Measurements from ENCODE around the gene HOXD9. TPM values are rescaled to one million over a fixed set of nuclear protein-coding genes. Genes with fewer than 3 reads are reported as not detected.

HOXD9 gene
- total RNA-seq, 4 donors from 2014 or later, result 2.7 to 13.3 (median 7.5) TPM

DNA sequence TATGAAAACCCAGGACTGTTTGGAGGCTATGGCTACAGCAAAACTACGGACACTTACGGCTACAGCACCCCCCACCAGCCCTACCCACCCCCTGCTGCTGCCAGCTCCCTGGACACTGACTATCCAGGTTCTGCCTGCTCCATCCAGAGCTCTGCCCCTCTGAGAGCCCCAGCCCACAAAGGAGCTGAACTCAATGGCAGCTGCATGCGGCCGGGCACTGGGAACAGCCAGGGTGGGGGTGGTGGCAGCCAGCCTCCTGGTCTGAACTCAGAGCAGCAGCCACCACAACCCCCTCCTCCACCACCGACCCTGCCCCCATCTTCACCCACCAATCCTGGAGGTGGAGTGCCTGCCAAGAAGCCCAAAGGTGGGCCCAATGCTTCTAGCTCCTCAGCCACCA is 46.7 kb downstream of the HOXD9 start:
- Histone ChIP-seq H3K27me3 (peaks cover 61% of the 10 kb centered on the region), H3K9me3 (no peaks in the 10 kb centered on the region), H3K36me3 (no peaks in the 10 kb centered on the region), H3K4me3 (no peak overlapping the region), H3K4me1 (peaks cover 0 to 20% (median 8%) of the 10 kb centered on the region in 4 donors), H3K27ac (no peak overlapping the region)
- DNase-seq, result no peak
- in situ Hi-C loops (cut with MboI; ENCODE audit: low pct_ligation_motif_present in 1 of 4, low pct_unique_long_range_greater_than_20kb in 1 of 4, low sequenced_read_pairs in 3 of 4) (no loop called here), intact Hi-C loops (cut with DNase I; ENCODE audit: low total_unique reads) (no loop called here)
- TF ChIP-seq POLR2AphosphoS5 (IDR thresholded peaks at IDR 0.05) (no peak), CTCF (IDR thresholded peaks at IDR 0.05) (no peak), POLR2A (IDR thresholded peaks at IDR 0.05) (no peak), EP300 (IDR thresholded peaks at IDR 0.05; ENCODE audit: low read depth) (no peak)
- 100% methylated on average over 4 of the region's 5 CpGs; no CpG with 5 or more reads in 1 of the 2 donors for WGBS, 2 donors (ENCODE audit: low coverage in 1 of 2)

GRCh38 chr2:176169711-176170110 is 47.2 kb downstream of the HOXD9 start:
- Histone ChIP-seq H3K27me3 (peaks cover 61% of the 10 kb centered on the region), H3K4me3 (no peak overlapping the region), H3K4me1 (peaks cover 0 to 25% (median 13%) of the 10 kb centered on the region in 4 donors), H3K36me3 (no peaks in the 10 kb centered on the region), H3K27ac (no peak overlapping the region), H3K9me3 (no peaks in the 10 kb centered on the region)
- TF ChIP-seq POLR2A (IDR thresholded peaks at IDR 0.05) (no peak), CTCF (IDR thresholded peaks at IDR 0.05) (no peak), EP300 (IDR thresholded peaks at IDR 0.05; ENCODE audit: low read depth) (no peak), POLR2AphosphoS5 (IDR thresholded peaks at IDR 0.05) (no peak)
- 50 to 57% methylated on average over 1 to 2 of the region's 2 CpGs for WGBS, 2 donors (ENCODE audit: low coverage in 1 of 2)
- in situ Hi-C loops (cut with MboI; ENCODE audit: low pct_ligation_motif_present in 1 of 4, low pct_unique_long_range_greater_than_20kb in 1 of 4, low sequenced_read_pairs in 3 of 4), result no loop called here
- DNase-seq, result no peak
- intact Hi-C loops (cut with DNase I; ENCODE audit: low total_unique reads), result no loop called here

- in situ Hi-C loops (cut with MboI; ENCODE audit: low pct_ligation_motif_present in 1 of 4, low pct_unique_long_range_greater_than_20kb in 1 of 4, low sequenced_read_pairs in 3 of 4), result no loop called here
- intact Hi-C loops (cut with DNase I; ENCODE audit: low total_unique reads), result no loop called here
- Histone ChIP-seq H3K4me1 (peaks cover 0 to 27% (median 16%) of the 10 kb centered on the region in 4 donors), H3K9me3 (no peaks in the 10 kb centered on the region), H3K27me3 (peaks cover 60% of the 10 kb centered on the region), H3K36me3 (no peaks in the 10 kb centered on the region), H3K4me3 (no peak overlapping the region), H3K27ac (no peak overlapping the region)
- WGBS, 2 donors (ENCODE audit: low coverage in 1 of 2), result 65% methylated on average over 1 of the region's 1 CpG; no CpG with 5 or more reads in 1 of the 2 donors
- DNase-seq, result no peak
- TF ChIP-seq POLR2A (IDR thresholded peaks at IDR 0.05) (no peak), POLR2AphosphoS5 (IDR thresholded peaks at IDR 0.05) (no peak), EP300 (IDR thresholded peaks at IDR 0.05; ENCODE audit: low read depth) (no peak), CTCF (IDR thresholded peaks at IDR 0.05) (no peak)
Observed at GRCh38 chr2:176170602-176171305, 48.2 kb downstream of the HOXD9 start.

GRCh38 chr2:176171351-176172006 is 49.0 kb downstream of the HOXD9 start:
- WGBS, 2 donors (ENCODE audit: low coverage in 1 of 2), result 63% methylated on average over 47 of the region's 51 CpGs; no CpG with 5 or more reads in 1 of the 2 donors
- intact Hi-C loops (cut with DNase I; ENCODE audit: low total_unique reads) (no loop called here), in situ Hi-C loops (cut with MboI; ENCODE audit: low pct_ligation_motif_present in 1 of 4, low pct_unique_long_range_greater_than_20kb in 1 of 4, low sequenced_read_pairs in 3 of 4) (no loop called here)
- Histone ChIP-seq H3K36me3 (no peaks in the 10 kb centered on the region), H3K27ac (no peak overlapping the region), H3K4me3 (no peak overlapping the region), H3K9me3 (no peaks in the 10 kb centered on the region), H3K27me3 (peaks cover 61% of the 10 kb centered on the region), H3K4me1 (peaks cover 0 to 27% (median 16%) of the 10 kb centered on the region in 4 donors)
- DNase-seq, result no peak
- TF ChIP-seq POLR2A (IDR thresholded peaks at IDR 0.05) (no peak), CTCF (IDR thresholded peaks at IDR 0.05) (no peak), POLR2AphosphoS5 (IDR thresholded peaks at IDR 0.05) (no peak), EP300 (IDR thresholded peaks at IDR 0.05; ENCODE audit: low read depth) (no peak)

All from transverse colon (tissue), 4 donors.